Liver (tissue), 9 donors: ENCODE measurements around the gene SMIM36. TPM values are rescaled to one million over a fixed set of nuclear protein-coding genes. Genes with fewer than 3 reads are reported as not detected.

Source experiments
- DNase-seq: peaks from one replicate; pipeline ENCODE4 v3.0.0-alpha.2; 2017; ENCODE audit warnings: low spot score
- H3K27ac ChIP-seq, 2 donors: one replicate each; pipeline ENCODE4 v1.7.0; 2013; ENCODE audit warnings: inconsistent platforms in 2 of 2, low read length in 2 of 2, control low read depth in 1 of 2, low read depth in 1 of 2, mild to moderate bottlenecking in 1 of 2
- H3K27me3 ChIP-seq, 4 donors: one replicate each; pipeline versions ENCODE4 v1.6.1 to v1.7.0; 2013; ENCODE audit warnings: low read length in 3 of 4, inconsistent platforms in 1 of 4, mild to moderate bottlenecking in 1 of 4, moderate library complexity in 1 of 4; ENCODE audit not compliant: control insufficient read depth in 4 of 4, insufficient read depth in 4 of 4
- H3K36me3 ChIP-seq, 4 donors: one replicate each; pipeline versions ENCODE4 v1.6.1 to v1.7.0; 2013; ENCODE audit warnings: low read length in 3 of 4, mild to moderate bottlenecking in 3 of 4, low read depth in 1 of 4, moderate library complexity in 1 of 4; ENCODE audit not compliant: control insufficient read depth in 4 of 4, insufficient read depth in 3 of 4
- H3K4me1 ChIP-seq, 4 donors: one replicate each; pipeline versions ENCODE4 v1.6.1 to v1.7.0; 2013; ENCODE audit warnings: low read length in 3 of 4, mild to moderate bottlenecking in 3 of 4, moderate library complexity in 1 of 4; ENCODE audit not compliant: control insufficient read depth in 4 of 4, insufficient read depth in 4 of 4
- H3K4me3 ChIP-seq, 3 donors: one replicate each; pipeline versions ENCODE4 v1.6.1 to v1.7.0; 2013; ENCODE audit warnings: low read length in 3 of 3, control low read depth in 1 of 3, low read depth in 1 of 3, mild to moderate bottlenecking in 1 of 3
- H3K9ac ChIP-seq, 2 donors: one replicate each; pipeline ENCODE4 v1.7.0; 2013; ENCODE audit warnings: low read length in 2 of 2, mild to moderate bottlenecking in 2 of 2, moderate library complexity in 2 of 2, control low read depth in 1 of 2, low read depth in 1 of 2
- H3K9me3 ChIP-seq, 4 donors: one replicate each; pipeline versions ENCODE4 v1.6.1 to v1.7.0; 2013; ENCODE audit warnings: low read length in 3 of 4; ENCODE audit not compliant: control insufficient read depth in 4 of 4
- EGR1 ChIP-seq, 2 donors: IDR thresholded peaks; 2 replicates each; pipeline ENCODE4 v1.6.1; 2016 to 2018; ENCODE audit warnings: antibody characterized with exemption in 2 of 2, low read depth in 2 of 2
- FOXA1 ChIP-seq: IDR thresholded peaks from 2 replicates; pipeline ENCODE4 v1.6.1; 2016; ENCODE audit warnings: antibody characterized with exemption
- FOXA2 ChIP-seq: IDR thresholded peaks from 2 replicates; pipeline ENCODE4 v1.6.1; 2016; ENCODE audit warnings: antibody characterized with exemption
- GABPA ChIP-seq, 2 donors: IDR thresholded peaks in 1 of 2; conservative IDR thresholded peaks in 1 of 2; 2 replicates each; pipeline ENCODE4 v1.6.1; 2016; ENCODE audit warnings: antibody characterized with exemption in 2 of 2, mild to moderate bottlenecking in 1 of 2, moderate library complexity in 1 of 2
- HNF4G ChIP-seq: IDR thresholded peaks from 2 replicates; pipeline ENCODE4 v1.6.1; 2016; ENCODE audit warnings: antibody characterized with exemption
- JUND ChIP-seq, 2 donors: IDR thresholded peaks; 2 replicates each; pipeline ENCODE4 v1.6.1; 2016; ENCODE audit warnings: antibody characterized with exemption in 2 of 2
- MAX ChIP-seq: IDR thresholded peaks from 2 replicates; pipeline ENCODE4 v1.6.1; 2016; ENCODE audit warnings: antibody characterized with exemption
- NR2F2 ChIP-seq: IDR thresholded peaks from 2 replicates; pipeline ENCODE4 v1.6.1; 2016; ENCODE audit warnings: antibody characterized with exemption
- RAD21 ChIP-seq, 2 donors: IDR thresholded peaks; 2 replicates each; pipeline ENCODE4 v1.6.1; 2016; ENCODE audit warnings: antibody characterized with exemption in 2 of 2, mild to moderate bottlenecking in 2 of 2
- REST ChIP-seq: IDR thresholded peaks from 2 replicates; pipeline ENCODE4 v1.6.1; 2016; ENCODE audit warnings: antibody characterized with exemption, mild to moderate bottlenecking
- RXRA ChIP-seq, 2 donors: IDR thresholded peaks; 2 replicates each; pipeline ENCODE4 v1.6.1; 2017 to 2018; ENCODE audit warnings: antibody characterized with exemption in 2 of 2, mild to moderate bottlenecking in 1 of 2
- SP1 ChIP-seq: IDR thresholded peaks from 2 replicates; pipeline ENCODE4 v1.6.1; 2018; ENCODE audit warnings: antibody characterized with exemption, mild to moderate bottlenecking
- TAF1 ChIP-seq: conservative IDR thresholded peaks from 2 replicates; pipeline ENCODE4 v1.6.1; 2016; ENCODE audit warnings: antibody characterized with exemption, mild to moderate bottlenecking
- YY1 ChIP-seq: IDR thresholded peaks from 2 replicates; pipeline ENCODE4 v1.6.1; 2016; ENCODE audit warnings: antibody characterized with exemption, mild to moderate bottlenecking
- WGBS: extraction: QIAGEN DNeasy Blood & Tissue Kit; methylation state at CpG from one replicate; pipeline ENCODE4 v1.1.7; 2013; 5-methylcytosine and 5-hydroxymethylcytosine counted together
- polyA plus RNA-seq, 2 donors: library from polyadenylated mRNA; stranded (reverse) in 1 of 2; unstranded in 1 of 2; fragments of 200-250 nt in 1 of 2; fragments of >200 nt in 1 of 2; fragmentation: Nextera tagmentation in 1 of 2; extraction: Ambion mirVana in 1 of 2; gene quantifications; one replicate each; pipeline versions ENCODE4 v1.2.1 to v1.2.3, GENCODE V29; 2013 to 2015
- total RNA-seq, 2 donors: library from RNA; depleted of rRNA; stranded (reverse); fragments of >200 nt; gene quantifications; one replicate each; pipeline ENCODE4 v1.2.3, GENCODE V29; 2014
- TF ChIP-seq, protein P1 (sequence below): IDR thresholded peaks from 2 replicates; pipeline ENCODE4 v1.6.1; 2016; ENCODE audit warnings: antibody characterized with exemption
- TF ChIP-seq, protein P2 (sequence below): fragments of 150-350 bp; IDR thresholded peaks from 2 replicates; pipeline ENCODE4 v1.5.1; 2017; ENCODE audit warnings: improper control_type of control experiment, low read depth, low read length; ENCODE audit not compliant: missing input control
- TF ChIP-seq, protein P3 (sequence below): IDR thresholded peaks from 2 replicates; pipeline ENCODE4 v1.6.1; 2016; ENCODE audit warnings: antibody characterized with exemption
- donor health status: healthy.
- donor health status: healthy.
- donor health status: healthy.
- donor health status: healthy.
- donor health status: healthy.

Gene SMIM36
- total RNA-seq (not detected), polyA plus RNA-seq (not detected)

GRCh38 chr17:55510986-55511721 is at the start of gene SMIM36:
TSS of gene SMIM36 (minus strand) at chr17:55511452.
- 97% methylated on average over 18 of the region's 18 CpGs for WGBS
- no peak for DNase-seq
- no peak within 1 kb of the TSS for H3K9ac ChIP-seq

GRCh38 chr17:55555772-55556171 is 44.5 kb upstream of the SMIM36 start:
- H3K27ac ChIP-seq = no peak overlapping the region
- no peak overlapping the region for H3K9ac ChIP-seq
- no peaks in the 10 kb centered on the region for H3K4me1 ChIP-seq
- H3K9me3 ChIP-seq = no peaks in the 10 kb centered on the region
- no peak overlapping the region for H3K4me3 ChIP-seq
- no peaks in the 10 kb centered on the region for H3K36me3 ChIP-seq
- H3K27me3 ChIP-seq = no peaks in the 10 kb centered on the region
- TF ChIP-seq MAX (no peak), FOXA2 (no peak), REST (no peak), RAD21 (IDR thresholded peaks at IDR 0.05) (no peak), SP1 (no peak), HNF4G (no peak), FOXA1 (no peak), NR2F2 (no peak), RXRA (IDR thresholded peaks at IDR 0.05) (no peak), GABPA (IDR thresholded peaks at IDR 0.05 in 1 of 2, conservative IDR thresholded peaks at IDR 0.05 in 1 of 2) (no peak)
- TF ChIP-seq, protein P1, sequence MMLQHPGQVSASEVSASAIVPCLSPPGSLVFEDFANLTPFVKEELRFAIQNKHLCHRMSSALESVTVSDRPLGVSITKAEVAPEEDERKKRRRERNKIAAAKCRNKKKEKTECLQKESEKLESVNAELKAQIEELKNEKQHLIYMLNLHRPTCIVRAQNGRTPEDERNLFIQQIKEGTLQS = no peak
- TF ChIP-seq, protein P2, sequence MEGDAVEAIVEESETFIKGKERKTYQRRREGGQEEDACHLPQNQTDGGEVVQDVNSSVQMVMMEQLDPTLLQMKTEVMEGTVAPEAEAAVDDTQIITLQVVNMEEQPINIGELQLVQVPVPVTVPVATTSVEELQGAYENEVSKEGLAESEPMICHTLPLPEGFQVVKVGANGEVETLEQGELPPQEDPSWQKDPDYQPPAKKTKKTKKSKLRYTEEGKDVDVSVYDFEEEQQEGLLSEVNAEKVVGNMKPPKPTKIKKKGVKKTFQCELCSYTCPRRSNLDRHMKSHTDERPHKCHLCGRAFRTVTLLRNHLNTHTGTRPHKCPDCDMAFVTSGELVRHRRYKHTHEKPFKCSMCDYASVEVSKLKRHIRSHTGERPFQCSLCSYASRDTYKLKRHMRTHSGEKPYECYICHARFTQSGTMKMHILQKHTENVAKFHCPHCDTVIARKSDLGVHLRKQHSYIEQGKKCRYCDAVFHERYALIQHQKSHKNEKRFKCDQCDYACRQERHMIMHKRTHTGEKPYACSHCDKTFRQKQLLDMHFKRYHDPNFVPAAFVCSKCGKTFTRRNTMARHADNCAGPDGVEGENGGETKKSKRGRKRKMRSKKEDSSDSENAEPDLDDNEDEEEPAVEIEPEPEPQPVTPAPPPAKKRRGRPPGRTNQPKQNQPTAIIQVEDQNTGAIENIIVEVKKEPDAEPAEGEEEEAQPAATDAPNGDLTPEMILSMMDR = no peak
- TF ChIP-seq, protein P3, sequence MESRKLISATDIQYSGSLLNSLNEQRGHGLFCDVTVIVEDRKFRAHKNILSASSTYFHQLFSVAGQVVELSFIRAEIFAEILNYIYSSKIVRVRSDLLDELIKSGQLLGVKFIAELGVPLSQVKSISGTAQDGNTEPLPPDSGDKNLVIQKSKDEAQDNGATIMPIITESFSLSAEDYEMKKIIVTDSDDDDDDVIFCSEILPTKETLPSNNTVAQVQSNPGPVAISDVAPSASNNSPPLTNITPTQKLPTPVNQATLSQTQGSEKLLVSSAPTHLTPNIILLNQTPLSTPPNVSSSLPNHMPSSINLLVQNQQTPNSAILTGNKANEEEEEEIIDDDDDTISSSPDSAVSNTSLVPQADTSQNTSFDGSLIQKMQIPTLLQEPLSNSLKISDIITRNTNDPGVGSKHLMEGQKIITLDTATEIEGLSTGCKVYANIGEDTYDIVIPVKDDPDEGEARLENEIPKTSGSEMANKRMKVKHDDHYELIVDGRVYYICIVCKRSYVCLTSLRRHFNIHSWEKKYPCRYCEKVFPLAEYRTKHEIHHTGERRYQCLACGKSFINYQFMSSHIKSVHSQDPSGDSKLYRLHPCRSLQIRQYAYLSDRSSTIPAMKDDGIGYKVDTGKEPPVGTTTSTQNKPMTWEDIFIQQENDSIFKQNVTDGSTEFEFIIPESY = no peak
- WGBS = 84% methylated on average over 8 of the region's 8 CpGs
- no peak for DNase-seq

More at GRCh38 chr17:55510986-55511721, at the start of gene SMIM36:
- TF ChIP-seq RAD21 (IDR thresholded peaks at IDR 0.05) = no peak
- TF ChIP-seq JUND (IDR thresholded peaks at IDR 0.05) = no peak
- TF ChIP-seq FOXA1 = no peak
- TF ChIP-seq, protein P3 = no peak
- TF ChIP-seq HNF4G = no peak
- TF ChIP-seq EGR1 (IDR thresholded peaks at IDR 0.05; ENCODE audit: low read depth in 2 of 2) = no peak
- TF ChIP-seq YY1 = no peak
- no peak for TF ChIP-seq RXRA (IDR thresholded peaks at IDR 0.05)
- no peak for TF ChIP-seq SP1
- no peak for TF ChIP-seq TAF1
- TF ChIP-seq GABPA (IDR thresholded peaks at IDR 0.05 in 1 of 2, conservative IDR thresholded peaks at IDR 0.05 in 1 of 2) = no peak
- Histone ChIP-seq H3K9me3 (no peaks in the 10 kb centered on the region), H3K4me3 (no peak within 1 kb of the TSS), H3K36me3 (no peaks in the 10 kb centered on the region), H3K27ac (no peak within 1 kb of the TSS), H3K4me1 (peaks cover 0 to 9% (median 3%) of the 10 kb centered on the region in 4 donors), H3K27me3 (no peaks in the 10 kb centered on the region)
